ENCODE measurements around the gene POC5.

DNA sequence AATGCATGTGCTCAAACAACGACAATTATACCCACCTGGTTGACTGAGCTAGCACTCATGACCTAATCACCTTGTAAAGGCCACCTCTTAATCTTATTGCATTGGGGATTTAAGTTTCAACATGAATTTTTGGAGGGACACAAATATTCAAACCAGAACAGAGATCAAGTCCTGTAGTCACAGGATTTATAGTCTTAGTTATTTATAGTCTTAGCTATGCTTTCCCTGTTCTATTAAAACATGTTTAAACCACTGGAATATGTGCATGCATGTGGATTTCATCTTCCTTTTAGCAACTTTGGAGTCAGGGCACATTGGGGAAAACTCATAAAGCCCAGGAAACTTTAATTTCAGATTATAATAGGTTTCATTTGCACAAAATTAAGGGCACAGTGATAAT lies 79.3 kb downstream of the POC5 start:
- TF ChIP-seq CTCF (IDR thresholded peaks at IDR 0.05; ENCODE audit: insufficient read depth, low read length): no peak
- TF ChIP-seq GABPA (IDR thresholded peaks at IDR 0.05; ENCODE audit: low read depth): no peak
- TF ChIP-seq POLR2AphosphoS5 (IDR thresholded peaks at IDR 0.05; ENCODE audit: low read depth): no peak
- TF ChIP-seq, protein P1, sequence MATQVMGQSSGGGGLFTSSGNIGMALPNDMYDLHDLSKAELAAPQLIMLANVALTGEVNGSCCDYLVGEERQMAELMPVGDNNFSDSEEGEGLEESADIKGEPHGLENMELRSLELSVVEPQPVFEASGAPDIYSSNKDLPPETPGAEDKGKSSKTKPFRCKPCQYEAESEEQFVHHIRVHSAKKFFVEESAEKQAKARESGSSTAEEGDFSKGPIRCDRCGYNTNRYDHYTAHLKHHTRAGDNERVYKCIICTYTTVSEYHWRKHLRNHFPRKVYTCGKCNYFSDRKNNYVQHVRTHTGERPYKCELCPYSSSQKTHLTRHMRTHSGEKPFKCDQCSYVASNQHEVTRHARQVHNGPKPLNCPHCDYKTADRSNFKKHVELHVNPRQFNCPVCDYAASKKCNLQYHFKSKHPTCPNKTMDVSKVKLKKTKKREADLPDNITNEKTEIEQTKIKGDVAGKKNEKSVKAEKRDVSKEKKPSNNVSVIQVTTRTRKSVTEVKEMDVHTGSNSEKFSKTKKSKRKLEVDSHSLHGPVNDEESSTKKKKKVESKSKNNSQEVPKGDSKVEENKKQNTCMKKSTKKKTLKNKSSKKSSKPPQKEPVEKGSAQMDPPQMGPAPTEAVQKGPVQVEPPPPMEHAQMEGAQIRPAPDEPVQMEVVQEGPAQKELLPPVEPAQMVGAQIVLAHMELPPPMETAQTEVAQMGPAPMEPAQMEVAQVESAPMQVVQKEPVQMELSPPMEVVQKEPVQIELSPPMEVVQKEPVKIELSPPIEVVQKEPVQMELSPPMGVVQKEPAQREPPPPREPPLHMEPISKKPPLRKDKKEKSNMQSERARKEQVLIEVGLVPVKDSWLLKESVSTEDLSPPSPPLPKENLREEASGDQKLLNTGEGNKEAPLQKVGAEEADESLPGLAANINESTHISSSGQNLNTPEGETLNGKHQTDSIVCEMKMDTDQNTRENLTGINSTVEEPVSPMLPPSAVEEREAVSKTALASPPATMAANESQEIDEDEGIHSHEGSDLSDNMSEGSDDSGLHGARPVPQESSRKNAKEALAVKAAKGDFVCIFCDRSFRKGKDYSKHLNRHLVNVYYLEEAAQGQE (IDR thresholded peaks at IDR 0.05; ENCODE audit: insufficient replicate concordance, low read depth): no peak
